ENCODE data around the gene KCNQ1.

KCNQ1 gene

GRCh38 chr11:2725368-2726300 lies 280.8 kb downstream of the KCNQ1 start:
- DNase-seq (ENCODE audit: low read depth), result no peak
- no peak for TF ChIP-seq CTCF (IDR thresholded peaks at IDR 0.05; ENCODE audit: control insufficient read depth, insufficient read depth, low read depth, low read length, missing control alignments)
- no peak overlapping the region for H3K4me3 ChIP-seq (ENCODE audit: control insufficient read depth, low read depth, low read length)

- TF ChIP-seq CTCF (IDR thresholded peaks at IDR 0.05; ENCODE audit: control insufficient read depth, insufficient read depth, low read depth, low read length, missing control alignments), result no peak
- no peak for DNase-seq (ENCODE audit: low read depth)
- no peak overlapping the region for H3K4me3 ChIP-seq (ENCODE audit: control insufficient read depth, low read depth, low read length)
Measured at GRCh38 chr11:2726964-2727363, 282.2 kb downstream of the KCNQ1 start.

- no peak for DNase-seq (ENCODE audit: low read depth)
- TF ChIP-seq CTCF (IDR thresholded peaks at IDR 0.05; ENCODE audit: control insufficient read depth, insufficient read depth, low read depth, low read length, missing control alignments), result no peak
- no peak overlapping the region for H3K4me3 ChIP-seq (ENCODE audit: control insufficient read depth, low read depth, low read length)
Measured at GRCh38 chr11:2728128-2728662, 283.4 kb downstream of the KCNQ1 start.

GRCh38 chr11:2728663-2729332 lies 284.0 kb downstream of the KCNQ1 start:
- no peak for DNase-seq (ENCODE audit: low read depth)
- no peak for TF ChIP-seq CTCF (IDR thresholded peaks at IDR 0.05; ENCODE audit: control insufficient read depth, insufficient read depth, low read depth, low read length, missing control alignments)

GRCh38 chr11:2729841-2730240 lies 285.0 kb downstream of the KCNQ1 start:
- DNase-seq (ENCODE audit: low read depth), result no peak
- no peak for TF ChIP-seq CTCF (IDR thresholded peaks at IDR 0.05; ENCODE audit: control insufficient read depth, insufficient read depth, low read depth, low read length, missing control alignments)
- H3K4me3 ChIP-seq (ENCODE audit: control insufficient read depth, low read depth, low read length), result no peak overlapping the region

More at GRCh38 chr11:2728663-2729332, 284.0 kb downstream of the KCNQ1 start:
- no peak overlapping the region for H3K4me3 ChIP-seq (ENCODE audit: control insufficient read depth, low read depth, low read length)

GRCh38 chr11:2730272-2731129 lies 285.7 kb downstream of the KCNQ1 start:
- no peak for TF ChIP-seq CTCF (IDR thresholded peaks at IDR 0.05; ENCODE audit: control insufficient read depth, insufficient read depth, low read depth, low read length, missing control alignments)
- DNase-seq (ENCODE audit: low read depth), result no peak
- H3K4me3 ChIP-seq (ENCODE audit: control insufficient read depth, low read depth, low read length), result no peak overlapping the region
